Activated CD4-positive, alpha-beta T cell treated with anti-CD3 and anti-CD28 coated beads, Interleukin-2, amount 50 U/mL, for 16 hours (primary cell): ENCODE data around the gene ABCB10.
"Not testable (repeated sequence)": the region's sequence is repeated elsewhere in the genome, so short reads cannot be mapped to it uniquely, and the experiment has no call there.

ENCODE experiments used
- DNase-seq: peaks from one replicate; pipeline ENCODE4 v3.0.0-alpha.2; 2020

The ABCB10 gene

GRCh38 chr1:229558460-229559335 is at the start of gene ABCB10:
ABCB10 (minus strand) TSS chr1:229558707; CDS start chr1:229558652, 55 bp downstream.
- DNase-seq = peak; percentile 95

GRCh38 chr1:229607370-229607769 is 48.9 kb upstream of the ABCB10 start:
- DNase-seq = peak; percentile 38

GRCh38 chr1:229603371-229604005 is 45.0 kb upstream of the ABCB10 start:
- no peak for DNase-seq

- DNase-seq = peak; percentile 20
Observed at GRCh38 chr1:229600229-229600628, 41.7 kb upstream of the ABCB10 start.

DNA sequence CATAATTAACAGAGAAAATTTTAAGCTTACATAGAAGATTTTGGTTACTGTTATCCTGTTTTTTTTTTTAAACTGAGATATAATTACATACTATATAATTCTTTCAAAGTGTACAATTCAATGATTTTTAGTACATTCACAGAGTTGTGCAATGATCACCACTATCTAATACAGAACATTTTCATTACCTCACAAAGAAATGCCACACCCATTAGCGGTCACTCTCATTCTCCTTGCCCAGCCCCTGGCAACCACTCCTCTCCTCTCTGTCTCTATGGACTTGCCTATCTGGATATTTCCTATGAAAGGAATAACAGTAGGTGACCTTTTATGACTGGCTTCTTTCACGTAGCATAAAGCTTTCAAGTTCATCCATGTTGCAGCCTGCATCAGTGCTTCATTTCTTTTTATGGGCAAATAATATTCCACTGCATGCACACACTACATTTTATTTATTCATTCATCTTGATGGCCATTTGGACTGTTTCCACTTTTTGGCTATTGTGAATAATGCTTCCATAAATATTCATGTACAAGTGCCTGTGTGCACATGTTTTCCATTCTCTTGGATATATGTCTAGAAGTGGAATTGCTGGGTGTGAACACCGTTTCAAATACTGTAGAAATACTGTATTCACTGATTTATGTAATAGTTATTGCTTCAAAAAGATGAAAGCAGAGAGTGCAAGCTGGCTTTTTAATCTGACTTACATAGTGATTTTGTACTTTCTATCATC is 40.9 kb upstream of the ABCB10 start:
- no peak for DNase-seq

DNA sequence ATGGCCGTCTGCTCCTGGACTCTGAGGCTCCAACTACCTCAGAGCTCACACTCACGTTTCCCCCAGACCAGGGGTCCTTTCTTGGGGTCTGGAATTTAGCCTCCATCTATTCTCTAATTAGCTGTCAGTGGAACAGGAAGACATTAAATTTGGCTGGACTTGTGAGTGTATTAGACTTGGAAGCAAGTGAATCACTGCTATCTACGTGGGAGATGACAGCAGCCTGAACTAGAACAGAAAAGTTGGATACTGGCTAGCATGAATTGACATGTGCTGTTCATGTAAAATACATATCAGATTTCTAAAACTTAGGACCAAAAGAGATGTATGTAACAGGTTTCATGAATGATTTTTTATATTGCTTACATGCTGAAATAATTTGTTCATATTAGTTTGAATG is 39.4 kb upstream of the ABCB10 start:
- no peak for DNase-seq

DNA sequence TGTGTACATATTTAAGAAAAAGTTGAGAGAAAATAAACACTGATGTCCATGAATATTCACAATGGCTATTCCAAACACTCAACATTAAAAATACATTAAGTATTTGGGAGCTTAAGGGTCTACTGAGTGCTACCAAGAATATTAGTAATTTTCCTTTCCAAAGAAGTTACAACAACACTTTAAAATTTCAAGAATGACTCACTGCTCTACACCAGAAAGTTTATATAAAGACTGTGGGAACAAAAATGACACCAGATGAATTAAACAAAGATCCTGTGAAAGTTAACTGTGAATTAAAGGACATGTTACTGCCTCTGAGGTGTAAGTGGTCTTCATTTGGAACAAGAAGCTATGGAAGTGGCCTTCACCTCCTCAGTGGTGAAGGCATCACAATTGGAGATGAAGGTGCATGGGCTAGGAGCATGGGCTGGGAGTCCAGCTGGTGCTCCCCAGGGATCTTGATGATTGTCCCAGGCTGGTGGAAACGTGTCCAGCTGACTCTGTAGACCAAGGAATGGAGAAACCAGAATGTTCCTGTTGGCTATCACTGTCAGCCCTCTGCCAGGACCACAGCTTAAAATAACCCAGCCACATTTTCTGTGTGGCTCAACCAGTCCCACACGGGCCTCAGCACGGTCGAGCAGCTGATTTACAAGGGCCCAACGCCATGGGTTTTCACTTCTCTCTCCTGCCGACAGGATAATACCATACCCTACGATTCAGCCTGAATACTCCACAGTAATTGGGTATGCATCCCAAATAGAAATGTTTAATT is 38.6 kb upstream of the ABCB10 start:
- no peak for DNase-seq

DNA sequence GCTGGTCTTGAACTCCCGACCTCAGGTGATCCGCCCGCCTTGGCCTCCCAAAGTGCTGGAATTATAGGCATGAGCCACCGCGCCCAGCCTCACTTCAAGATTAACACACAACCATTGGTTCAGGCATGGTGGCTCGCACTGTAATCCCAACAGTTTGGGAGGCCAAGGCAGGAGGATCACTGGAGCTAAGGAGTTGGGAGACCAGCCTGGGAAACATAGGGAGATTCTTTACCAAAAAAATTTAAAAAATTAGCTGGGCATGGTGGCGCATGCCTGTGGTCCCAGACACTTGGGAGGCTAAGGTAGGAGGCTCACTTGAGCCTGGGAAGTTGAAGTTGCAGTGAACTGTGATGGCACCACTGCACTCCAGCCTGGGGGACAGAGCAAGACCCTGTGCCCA is 37.4 kb upstream of the ABCB10 start:
- not testable (repeated sequence) for DNase-seq

DNA sequence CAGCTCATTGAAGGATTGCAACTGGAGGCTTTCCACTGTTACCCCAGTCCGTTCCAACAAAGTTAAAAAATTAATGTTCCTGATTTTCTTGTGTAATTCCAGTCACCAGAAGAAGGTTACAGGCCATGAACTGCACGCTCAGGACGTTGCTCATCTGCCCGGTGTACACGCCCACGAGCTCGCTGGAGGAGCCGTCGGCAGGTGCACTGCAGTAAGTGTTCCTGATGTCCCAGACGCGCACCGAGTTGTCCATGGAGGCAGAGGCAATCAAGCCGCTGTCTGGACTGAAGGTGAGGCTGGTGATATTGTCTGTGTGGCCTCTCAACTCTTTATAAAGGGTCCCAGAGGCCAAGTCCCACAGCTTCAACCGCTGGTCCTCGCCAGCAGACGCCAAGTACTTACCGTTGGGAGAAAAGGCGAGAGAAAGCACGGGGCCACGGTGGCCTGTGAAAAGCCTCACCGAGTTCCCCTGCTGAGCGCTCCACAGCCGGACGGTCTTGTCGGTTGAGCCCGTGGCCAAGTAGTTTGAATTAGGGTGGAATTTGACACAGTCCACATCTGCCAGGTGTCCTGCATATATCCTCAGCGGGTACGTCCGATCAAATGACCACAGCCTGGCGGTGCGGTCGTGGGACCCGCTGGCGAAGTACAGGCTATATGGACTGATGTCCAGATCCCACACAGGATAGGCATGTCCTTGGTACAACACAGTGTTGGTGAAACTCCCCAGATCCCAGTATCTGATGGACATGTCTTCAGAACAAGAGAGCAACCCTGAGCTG is 35.9 kb upstream of the ABCB10 start:
- no peak for DNase-seq

DNA sequence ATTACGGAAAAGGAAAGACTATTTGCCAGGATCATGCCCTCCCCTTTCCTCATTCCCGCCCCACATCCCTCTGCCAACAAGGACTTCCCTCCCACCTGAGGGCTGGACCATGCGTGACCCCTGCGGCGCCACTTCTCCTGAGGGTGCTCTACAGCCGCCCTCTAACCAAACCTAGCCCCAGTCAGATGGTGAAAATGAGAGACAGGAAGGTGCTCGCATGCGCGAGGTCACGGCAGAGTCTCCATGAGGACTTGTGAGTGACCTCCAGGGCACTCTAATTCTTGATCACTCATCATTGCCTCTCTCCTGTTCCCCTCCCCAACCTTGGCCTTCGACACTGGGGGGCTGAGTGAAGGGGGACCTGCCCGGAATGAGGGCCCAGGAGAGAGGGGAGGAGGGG is 35.3 kb upstream of the ABCB10 start:
- no peak for DNase-seq

GRCh38 chr1:229590119-229590518 is 31.6 kb upstream of the ABCB10 start:
- no peak for DNase-seq

DNA sequence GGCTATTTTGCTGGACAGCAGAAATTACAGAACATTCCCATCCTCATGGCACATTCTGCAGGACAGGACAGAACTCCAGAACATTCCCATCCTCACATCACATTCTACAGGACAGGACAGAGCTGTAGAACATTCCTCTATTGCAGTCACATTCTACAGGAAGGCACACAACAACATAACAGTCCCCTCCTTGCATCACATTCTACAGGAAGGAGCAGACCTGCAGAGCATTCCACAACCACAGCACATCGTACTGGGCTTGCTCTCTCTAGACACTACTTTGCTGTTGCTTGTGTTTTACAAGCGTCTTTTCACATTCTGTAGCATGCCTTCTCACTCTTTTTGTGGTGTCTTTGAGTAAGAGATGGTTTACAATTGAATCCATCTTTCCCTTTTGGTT is 26.8 kb upstream of the ABCB10 start:
- no peak for DNase-seq

- no peak for DNase-seq
Observed at GRCh38 chr1:229582715-229583114, 24.2 kb upstream of the ABCB10 start.

DNA sequence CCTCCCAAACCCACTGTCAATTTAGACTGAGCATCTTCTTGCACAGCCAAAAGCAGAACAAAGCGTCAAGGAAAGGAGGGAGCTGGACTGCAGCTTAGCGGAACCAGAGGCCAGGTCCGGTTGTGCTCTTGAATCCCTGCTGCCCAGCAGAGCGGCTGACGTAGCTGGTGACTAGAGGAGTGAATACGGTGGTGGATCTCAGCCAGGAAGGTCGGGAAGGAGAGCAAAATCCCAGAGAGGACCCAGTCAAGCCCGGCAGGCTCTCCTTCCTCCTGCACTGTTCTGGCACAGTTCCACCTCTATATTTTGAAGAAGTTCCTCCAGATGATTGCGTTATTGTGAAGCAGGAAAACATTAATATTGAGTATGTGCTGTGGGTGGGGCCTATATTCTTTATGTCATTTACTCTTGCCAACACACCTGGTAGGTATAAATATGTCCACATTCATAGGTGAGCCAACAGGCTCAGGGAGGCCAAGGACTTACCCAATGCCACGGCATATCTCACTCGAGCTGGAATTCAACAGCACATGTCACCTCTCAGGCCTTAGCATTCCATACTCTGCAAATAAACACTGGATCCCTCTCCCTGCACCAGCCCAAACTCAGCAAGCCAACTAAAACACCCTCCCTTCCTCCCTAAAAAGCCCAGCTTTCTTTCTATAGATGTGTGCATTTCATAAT is 23.6 kb upstream of the ABCB10 start:
- DNase-seq = no peak

GRCh38 chr1:229581485-229581884 is 23.0 kb upstream of the ABCB10 start:
- DNase-seq = no peak

DNA sequence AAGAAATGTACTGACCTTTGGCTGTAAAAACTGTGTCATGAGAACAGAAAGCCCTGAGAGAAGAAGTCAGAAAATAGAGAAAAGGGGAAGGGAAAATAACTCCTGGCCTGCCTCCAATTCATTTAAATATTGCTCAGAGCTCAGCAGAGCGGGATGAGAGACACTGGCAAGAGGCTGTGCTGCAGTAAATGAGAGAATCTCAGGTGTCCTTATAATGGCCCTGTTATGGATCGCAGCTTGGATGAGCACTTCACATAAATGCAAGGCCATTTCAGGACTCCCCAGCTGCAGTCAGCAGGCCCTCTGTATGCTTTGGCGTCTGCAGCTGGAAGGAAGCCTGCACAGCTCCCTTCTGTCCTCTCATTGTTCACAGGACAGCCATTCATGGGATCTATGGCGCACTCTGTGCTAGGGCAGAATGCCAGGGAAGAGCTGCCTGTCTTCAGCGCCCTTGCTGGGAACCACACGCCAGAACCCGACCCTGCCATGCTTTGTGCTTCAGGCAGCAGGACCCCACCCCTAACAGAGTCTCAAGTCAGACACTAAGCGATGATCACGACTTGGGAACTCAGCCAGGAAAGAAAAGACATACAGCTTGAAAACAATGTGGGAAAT is 20.7 kb upstream of the ABCB10 start:
- DNase-seq = no peak

DNA sequence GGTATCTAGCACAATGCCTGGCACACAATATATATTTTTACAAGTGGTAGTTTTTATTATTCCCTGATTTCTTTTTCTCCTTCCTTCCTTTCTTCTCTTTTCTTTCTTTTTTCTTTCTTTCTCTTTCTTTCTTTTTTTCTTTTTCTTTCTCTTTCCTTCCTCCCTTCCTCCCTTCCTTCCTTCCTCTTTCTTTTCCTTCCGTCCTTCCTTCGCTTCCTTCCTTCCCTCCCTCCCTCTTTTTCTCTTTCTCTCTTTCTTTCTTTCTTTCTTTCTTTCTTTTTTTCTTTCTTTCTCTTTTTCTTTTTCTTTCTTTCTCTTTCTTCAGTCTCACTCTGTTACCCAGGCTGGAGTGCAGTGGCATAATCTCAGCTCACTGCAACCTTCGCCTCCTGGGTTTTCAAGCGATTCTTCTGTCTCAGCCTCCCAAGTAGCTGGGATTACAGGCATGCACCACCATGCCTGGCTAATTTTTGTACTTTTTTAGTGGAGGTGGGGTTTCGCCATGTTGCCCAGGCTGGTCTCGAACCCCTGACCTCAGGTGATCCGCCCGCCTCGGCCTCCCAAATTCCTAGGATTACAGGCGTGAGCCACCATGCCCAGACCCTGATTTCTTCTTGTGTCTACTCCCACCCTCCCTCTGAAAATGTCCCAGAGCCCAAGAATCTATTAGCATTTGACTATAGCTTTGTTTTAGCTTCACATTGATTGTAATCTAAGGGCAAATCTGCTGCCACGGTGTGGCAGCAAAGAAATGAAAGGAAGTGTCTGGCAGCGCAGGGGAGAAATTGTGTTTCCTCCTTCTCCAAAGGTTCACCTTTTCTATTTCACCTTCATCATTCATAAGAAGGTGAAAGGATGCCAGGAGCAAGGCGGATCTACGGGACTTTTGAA is 19.9 kb upstream of the ABCB10 start:
- no peak for DNase-seq

- no peak for DNase-seq
Observed at GRCh38 chr1:229574679-229575442, 16.4 kb upstream of the ABCB10 start.

DNA sequence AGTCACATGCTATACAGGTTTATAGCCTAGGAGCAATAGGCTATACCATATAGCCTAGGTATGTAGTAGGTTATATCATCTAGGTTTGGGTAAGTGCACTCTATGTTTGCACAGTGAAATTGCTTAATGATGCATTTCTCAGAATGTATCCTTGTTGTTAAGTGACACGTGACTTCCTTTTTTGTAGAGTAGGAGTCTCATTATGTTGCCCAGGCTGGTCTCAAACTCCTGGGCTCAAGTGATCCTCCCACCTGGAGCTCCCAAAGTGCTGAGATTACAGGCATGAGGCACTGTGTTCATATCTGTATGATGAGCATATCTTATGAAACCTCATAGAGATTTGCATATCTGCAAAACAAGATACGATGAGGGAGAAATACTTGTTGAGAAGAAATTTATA is 13.8 kb upstream of the ABCB10 start:
- no peak for DNase-seq
